K562 (cell line): ENCODE measurements around the gene KRT77. TPM values are rescaled to one million over a fixed set of nuclear protein-coding genes. Genes with fewer than 3 reads are reported as not detected.

Experiments
- ATAC-seq: fragments of 200-7000 bp; cut with Tn5 transposase; 3 replicates; pipeline ENCODE4 v1.9.1; 2020; ENCODE audit warnings: moderate library complexity
- BruUV-seq: library from RNA; stranded (reverse); fragments of 400-500 nt; replicated peaks from 2 replicates; lab custom pipeline; 2021; lab: Mats Ljungman, UMichigan
- CTCF ChIA-PET: fragments of 300-600 bp; formaldehyde crosslinking; extraction: SDS; loops from one replicate; lab custom pipeline; 2021; ENCODE audit warnings: low intra/inter-chr PET ratio; lab: Yijun Ruan, JAX
- POLR2A ChIA-PET: fragments of 300-600, 350-650 bp; sonication (Branson Sonifier 250); formaldehyde crosslinking; extraction: SDS; loops from one replicate; lab custom pipeline; 2021; ENCODE audit warnings: antibody characterized with exemption, inconsistent platforms; lab: Yijun Ruan, JAX
- DNase-seq, 4 experiments: peaks; one replicate each; pipeline versions ENCODE4 v3.0.0 to v3.0.0-alpha.2; 2011 to 2018; ENCODE audit warnings: low spot score in 3 of 4, mixed read lengths in 3 of 4; ENCODE audit errors: extremely low read depth in 1 of 4
- FAIRE-seq: peaks from 2 replicates; lab custom pipeline; 2011; peaks lifted over from hg19 to GRCh38; lab: Jason Lieb, UNC
- H2AFZ ChIP-seq: 2 replicates; pipeline ENCODE4 v1.6.0; 2011; ENCODE audit warnings: low read depth, low read length, control low read depth, inconsistent platforms
- H3K27ac ChIP-seq: fragments of 200-600 bp; 3 replicates; pipeline ENCODE4 v1.8.0; 2011; ENCODE audit warnings: low read depth, mild to moderate bottlenecking, control low read depth, inconsistent platforms, low read length, moderate library complexity, mixed read lengths; ENCODE audit errors: extremely low read depth
- H3K27me3 ChIP-seq, 2 experiments: fragments of 300-600 bp in 1 of 2; 2 replicates in 1 of 2; 3 replicates in 1 of 2; pipeline versions ENCODE4 v1.6.0 to v1.8.0; 2011; ENCODE audit warnings: inconsistent platforms in 2 of 2, low read length in 2 of 2, mild to moderate bottlenecking in 1 of 2, mixed read lengths in 1 of 2, moderate library complexity in 1 of 2; ENCODE audit not compliant: control insufficient read depth in 2 of 2, insufficient read depth in 2 of 2
- H3K36me3 ChIP-seq: fragments of 300-600 bp; 3 replicates; pipeline ENCODE4 v1.8.0; 2011; ENCODE audit warnings: mild to moderate bottlenecking, low read length, inconsistent platforms; ENCODE audit not compliant: control insufficient read depth, insufficient read depth
- H3K4me1 ChIP-seq, 2 experiments: fragments of 200-600 bp in 1 of 2; replicated peaks in 1 of 2; 2 replicates in 1 of 2; 3 replicates in 1 of 2; pipeline versions ENCODE4 v1.5.1 to v1.8.0; 2011; ENCODE audit warnings: inconsistent platforms in 2 of 2, low read length in 2 of 2, mild to moderate bottlenecking in 1 of 2, mixed read lengths in 1 of 2, moderate library complexity in 1 of 2; ENCODE audit not compliant: control insufficient read depth in 2 of 2, insufficient read depth in 2 of 2
- H3K4me2 ChIP-seq: 2 replicates; pipeline ENCODE4 v1.6.1; 2011; ENCODE audit warnings: low read length, control low read depth, inconsistent platforms, mixed read lengths; ENCODE audit not compliant: insufficient read depth
- H3K4me3 ChIP-seq: fragments of 200-600 bp; sonication (generic), shearing (Covaris generic); 2 replicates; pipeline ENCODE4 v1.5.1; 2016; ENCODE audit warnings: control low read depth, inconsistent platforms
- H3K79me2 ChIP-seq: fragments of 200-600 bp; 3 replicates; pipeline ENCODE4 v1.8.0; 2011; ENCODE audit warnings: low read length, inconsistent platforms; ENCODE audit not compliant: control insufficient read depth, insufficient read depth
- H3K9ac ChIP-seq, 2 experiments: 2 replicates each; pipeline versions ENCODE4 v1.6.0 to v1.6.1; 2011; ENCODE audit warnings: low read depth in 2 of 2, low read length in 2 of 2, control low read depth in 1 of 2, inconsistent platforms in 1 of 2, mild to moderate bottlenecking in 1 of 2, mixed read lengths in 1 of 2; ENCODE audit not compliant: insufficient read depth in 1 of 2
- H3K9me1 ChIP-seq: one replicate; pipeline ENCODE4 v1.6.0; 2011; ENCODE audit warnings: inconsistent platforms, mild to moderate bottlenecking, low read length, moderate library complexity; ENCODE audit not compliant: control insufficient read depth, insufficient read depth
- H3K9me3 ChIP-seq: replicated peaks from 2 replicates; pipeline ENCODE4 v1.5.1; 2011; ENCODE audit warnings: low read depth, low read length, inconsistent platforms; ENCODE audit not compliant: control insufficient read depth, insufficient read depth
- H4K20me1 ChIP-seq: replicated peaks from 2 replicates; pipeline ENCODE4 v1.6.1; 2011; ENCODE audit warnings: low read length, inconsistent platforms, mixed read lengths; ENCODE audit not compliant: control insufficient read depth, insufficient read depth
- CBX3 ChIP-seq, 2 experiments: IDR thresholded peaks; 1 replicate in 1 of 2; 2 replicates in 1 of 2; pipeline ENCODE4 v1.6.1; 2012; ENCODE audit warnings: inconsistent platforms in 2 of 2, low read length in 2 of 2, borderline replicate concordance in 1 of 2, control low read depth in 1 of 2
- DDX20 ChIP-seq: fragments of 450-650 bp; IDR thresholded peaks from 2 replicates; pipeline ENCODE4 v1.6.1; 2016; ENCODE audit warnings: missing genetic modification characterization, low read depth, mild to moderate bottlenecking, missing compliant biosample characterization, moderate library complexity
- ERF ChIP-seq: fragments of 450-650 bp; formaldehyde crosslinking; IDR thresholded peaks from 2 replicates; pipeline ENCODE4 v1.4.0; 2020; ENCODE audit warnings: mild to moderate bottlenecking, mixed read lengths
- FOXK2 ChIP-seq, 2 experiments: fragments of 450-650 bp; IDR thresholded peaks in 1 of 2; conservative IDR thresholded peaks in 1 of 2; 2 replicates each; pipeline ENCODE4 v1.6.1; 2016; ENCODE audit warnings: low read depth in 2 of 2, mild to moderate bottlenecking in 1 of 2
- LCOR ChIP-seq: sonication (generic); formaldehyde crosslinking; IDR thresholded peaks from 2 replicates; pipeline ENCODE4 v1.8.0; 2022; ENCODE audit warnings: mild to moderate bottlenecking, missing genetic modification reagents
- MCM7 ChIP-seq, 2 experiments: fragments of 450-650 bp; IDR thresholded peaks; 2 replicates each; pipeline ENCODE4 v1.6.1; 2016 to 2018
- MXI1 ChIP-seq: IDR thresholded peaks from 2 replicates; pipeline ENCODE4 v1.6.1; 2011; ENCODE audit warnings: low read depth, mild to moderate bottlenecking, improper control_type of control experiment, low read length
- NCOR1 ChIP-seq: fragments of 450-650 bp; IDR thresholded peaks from 2 replicates; pipeline ENCODE4 v1.6.1; 2016; ENCODE audit warnings: mild to moderate bottlenecking, moderate library complexity
- RBM17 ChIP-seq: fragments of 200-400 bp; formaldehyde crosslinking; IDR thresholded peaks from 2 replicates; pipeline ENCODE4 v1.6.1; 2017; ENCODE audit warnings: low read depth, mild to moderate bottlenecking, low read length, borderline replicate concordance
- RCOR1 ChIP-seq, 2 experiments: IDR thresholded peaks; 2 replicates each; pipeline ENCODE4 v1.6.1; 2012; ENCODE audit warnings: low read depth in 2 of 2, low read length in 2 of 2, borderline replicate concordance in 1 of 2, improper control_type of control experiment in 1 of 2
- TSC22D4 ChIP-seq: fragments of 450-650 bp; IDR thresholded peaks from 2 replicates; pipeline ENCODE4 v1.6.1; 2016; ENCODE audit warnings: missing genetic modification characterization, missing biosample characterization, control low read depth
- ZNF239 ChIP-seq: fragments of 250-450 bp; sonication (Bioruptor Pico); IDR thresholded peaks from 2 replicates; pipeline ENCODE4 v1.4.0; 2020; ENCODE audit warnings: mild to moderate bottlenecking
- ZNF57 ChIP-seq: fragments of 450-650 bp; formaldehyde crosslinking; IDR thresholded peaks from 2 replicates; pipeline ENCODE4 v1.4.0; 2020; ENCODE audit warnings: mild to moderate bottlenecking, moderate library complexity
- WGBS: fragments of 100-300 bp; shearing (Covaris generic); methylation state at CpG from one replicate; pipeline ENCODE4 v1.1.6; 2016; ENCODE audit warnings: low coverage, mixed read lengths; ENCODE audit not compliant: insufficient coverage; ENCODE audit errors: missing lambda C conversion rate; 5-methylcytosine and 5-hydroxymethylcytosine counted together
- in situ Hi-C: fragments of 300-500 bp; cut with MboI; formaldehyde crosslinking; loops from 4 replicates; pipeline ENCODE4 v1.15.0; 2018; ENCODE audit warnings: inconsistent platforms, mixed read lengths
- intact Hi-C: fragments of 100-400 bp; cut with micrococcal nuclease; formaldehyde crosslinking; loops from 2 replicates; pipeline ENCODE4 v1.14.2; 2022
- polyA plus RNA-seq, 8 experiments: library from polyadenylated mRNA; depleted of rRNA in 4 of 8; stranded (reverse) in 5 of 8; unstranded in 3 of 8; fragments of >200 nt; fragmentation: Nextera tagmentation in 2 of 8; fragmentation: Illumina TruSeq in 1 of 8; extraction: Ambion mirVana in 2 of 8; extraction: Trizol in 1 of 8; gene quantifications; 2 replicates each; pipeline versions ENCODE4 v1.2.1 to v1.2.3, GENCODE V29; 2011 to 2014; ENCODE audit warnings: inconsistent platforms in 1 of 8, missing spikeins in 1 of 8
- total RNA-seq, 7 experiments: library from RNA; depleted of rRNA in 6 of 7; stranded (reverse); fragments of >200 nt in 6 of 7; fragmentation: Illumina TruSeq in 2 of 7; extraction: Trizol in 2 of 7; gene quantifications; 2 replicates each; pipeline versions ENCODE4 v1.2.1 to v1.2.3, GENCODE V29; 2011 to 2021; ENCODE audit warnings: low replicate concordance in 1 of 7
- TF ChIP-seq, protein P1 (sequence below): fragments of 250-450 bp; sonication (Bioruptor Pico); IDR thresholded peaks from 2 replicates; pipeline ENCODE4 v1.8.0; 2021; ENCODE audit warnings: moderate library complexity, mild to moderate bottlenecking, inconsistent platforms
- TF ChIP-seq, protein P2 (sequence below): fragments of 200-800 bp; sonication (Bioruptor generic); IDR thresholded peaks from 2 replicates; pipeline ENCODE4 v1.6.1; 2017; ENCODE audit warnings: missing genetic modification characterization, missing compliant biosample characterization

KRT77 gene
- total and polyA plus RNA-seq, 9 of the 15 experiments (the other 6 are each of a cell fraction or from before 2014, with no cell fraction given), result not detected

DNA sequence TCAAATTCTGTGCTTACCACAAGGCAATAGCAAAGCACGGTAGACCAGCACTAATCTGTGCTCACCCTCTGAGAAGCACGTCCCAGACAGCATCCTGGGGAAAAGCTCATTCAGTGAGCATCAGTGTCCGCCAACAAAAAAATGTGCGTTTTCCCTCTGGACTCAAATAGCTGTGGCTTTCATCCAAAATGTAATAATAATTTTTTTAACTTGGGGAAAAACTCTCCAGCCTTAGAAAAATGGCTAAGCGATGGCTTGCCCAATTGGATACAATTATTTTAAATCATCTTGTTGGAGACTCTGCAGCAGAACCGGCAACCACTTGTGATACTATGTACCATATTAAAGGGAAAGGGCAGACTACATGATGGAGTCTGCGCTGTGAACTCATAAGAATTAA is 1.1 kb upstream of the KRT77 start:
- H3K9me3 ChIP-seq, result no peaks in the 10 kb centered on the region
- 0 out of 2 replicates have a peak, but pooled peaks cover 4% of the 10 kb centered on the region for H4K20me1 ChIP-seq
- 32% methylated on average over 7 of the region's 7 CpGs for WGBS
- ATAC-seq (no peak), FAIRE-seq (no peak), DNase-seq (no peak)
- no peaks in the 10 kb centered on the region for H3K36me3 ChIP-seq
- H2AFZ ChIP-seq, result no peak overlapping the region
- in situ Hi-C loops (no loop called here), intact Hi-C loops (no loop called here)
- no peaks in the 10 kb centered on the region for H3K79me2 ChIP-seq
- peaks cover 4 to 35% of the 10 kb centered on the region in 2 experiments; a peak in 4 of 5 replicates for H3K27me3 ChIP-seq
- no peak overlapping the region for H3K4me2 ChIP-seq
- TF ChIP-seq MCM7 (IDR thresholded peaks at IDR 0.05) (no peak), TSC22D4 (tag) (no peak), DDX20 (tag) (no peak), ZNF57 (CRISPR knock-in tag) (no peak)
- POLR2A ChIA-PET, result no interaction called here
- H3K4me1 ChIP-seq, result peaks cover 12 to 14% of the 10 kb centered on the region in 2 experiments; a peak in 3 of 5 replicates
- CTCF ChIA-PET, result no interaction called here
- no TSS peak for BruUV-seq
- no peak overlapping the region for H3K9ac ChIP-seq
- H3K9me1 ChIP-seq, result no peaks in the 10 kb centered on the region
- no peak overlapping the region for H3K27ac ChIP-seq
- no peak overlapping the region for H3K4me3 ChIP-seq

DNA sequence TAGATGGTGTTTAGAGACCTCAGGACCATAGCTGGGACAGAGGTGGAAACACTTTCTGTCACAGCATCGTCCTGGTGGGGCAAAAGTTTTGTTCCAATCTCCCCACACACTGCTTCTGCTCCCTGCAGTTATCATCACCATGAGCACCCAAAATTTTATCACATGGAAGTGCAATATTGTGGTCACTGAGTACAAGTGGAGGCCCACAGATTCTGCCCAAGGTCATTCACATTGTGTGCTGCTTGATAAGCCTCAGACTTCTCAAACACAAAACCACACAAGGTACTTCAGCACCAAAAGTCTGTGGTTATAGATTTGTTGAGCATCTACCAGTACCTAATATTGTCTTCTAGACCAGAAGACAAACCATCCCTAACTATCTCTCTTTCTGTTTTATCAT is 554 bp upstream of the KRT77 start:
- H4K20me1 ChIP-seq, result 0 out of 2 replicates have a peak, but pooled peaks cover 5% of the 10 kb centered on the region
- H2AFZ ChIP-seq, result no peak overlapping the region
- H3K4me2 ChIP-seq, result no peak overlapping the region
- CTCF ChIA-PET, result no interaction called here
- in situ Hi-C loops, result no loop called here
- FAIRE-seq (peak; percentile 35), DNase-seq (peak in 1 of 4 experiments; percentile 54), ATAC-seq (peak; percentile 54; the same call in 2 of the 3 replicates)
- peaks cover 4 to 41% of the 10 kb centered on the region in 2 experiments; a peak in 4 of 5 replicates for H3K27me3 ChIP-seq
- peaks cover 12 to 14% of the 10 kb centered on the region in 2 experiments; a peak in 3 of 5 replicates for H3K4me1 ChIP-seq
- H3K79me2 ChIP-seq, result no peaks in the 10 kb centered on the region
- 0% methylated on average over 1 of the region's 1 CpG for WGBS
- no peak overlapping the region for H3K4me3 ChIP-seq
- no peaks in the 10 kb centered on the region for H3K36me3 ChIP-seq
- no peak overlapping the region for H3K27ac ChIP-seq
- no peaks in the 10 kb centered on the region for H3K9me1 ChIP-seq
- intact Hi-C loops, result no loop called here
- no TSS peak for BruUV-seq
- H3K9ac ChIP-seq, result no peak overlapping the region
- no peaks in the 10 kb centered on the region for H3K9me3 ChIP-seq
- POLR2A ChIA-PET, result no interaction called here
- TF ChIP-seq MXI1, result no peak
- TF ChIP-seq RCOR1 (IDR thresholded peaks at IDR 0.05; ENCODE audit: borderline replicate concordance in 1 of 2, low read depth in 2 of 2, low read length in 2 of 2), result peak; percentile 82 to 96
- no peak for TF ChIP-seq ZNF239 (CRISPR knock-in tag)
- no peak for TF ChIP-seq FOXK2 (conservative IDR thresholded peaks at IDR 0.05 in 1 of 2, IDR thresholded peaks at IDR 0.05 in 1 of 2; ENCODE audit: low read depth in 2 of 2)
- TF ChIP-seq, protein P1, sequence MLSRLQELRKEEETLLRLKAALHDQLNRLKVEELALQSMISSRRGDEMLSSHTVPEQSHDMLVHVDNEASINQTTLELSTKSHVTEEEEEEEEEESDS (CRISPR knock-in tag), result no peak
- TF ChIP-seq NCOR1, result peak; percentile 57
- TF ChIP-seq ERF, result no peak
- TF ChIP-seq, protein P2, sequence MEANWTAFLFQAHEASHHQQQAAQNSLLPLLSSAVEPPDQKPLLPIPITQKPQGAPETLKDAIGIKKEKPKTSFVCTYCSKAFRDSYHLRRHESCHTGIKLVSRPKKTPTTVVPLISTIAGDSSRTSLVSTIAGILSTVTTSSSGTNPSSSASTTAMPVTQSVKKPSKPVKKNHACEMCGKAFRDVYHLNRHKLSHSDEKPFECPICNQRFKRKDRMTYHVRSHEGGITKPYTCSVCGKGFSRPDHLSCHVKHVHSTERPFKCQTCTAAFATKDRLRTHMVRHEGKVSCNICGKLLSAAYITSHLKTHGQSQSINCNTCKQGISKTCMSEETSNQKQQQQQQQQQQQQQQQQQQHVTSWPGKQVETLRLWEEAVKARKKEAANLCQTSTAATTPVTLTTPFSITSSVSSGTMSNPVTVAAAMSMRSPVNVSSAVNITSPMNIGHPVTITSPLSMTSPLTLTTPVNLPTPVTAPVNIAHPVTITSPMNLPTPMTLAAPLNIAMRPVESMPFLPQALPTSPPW, result no peak
- TF ChIP-seq RBM17, result no peak
- peak; percentile 82; the same call in 1 of the 2 replicates for TF ChIP-seq LCOR (CRISPR knock-in tag)
- TF ChIP-seq CBX3 (IDR thresholded peaks at IDR 0.05; ENCODE audit: borderline replicate concordance in 1 of 2, low read length in 2 of 2), result no peak
